Endothelial cell of umbilical vein (primary cell): Measurements from ENCODE around the gene MEF2A. TPM values are rescaled to one million over a fixed set of nuclear protein-coding genes. Genes with fewer than 3 reads are reported as not detected.

Experiments used
- BruUV-seq: library from RNA; stranded (reverse); fragments of 400-500 nt; replicated peaks from 2 replicates; lab custom pipeline; 2021; lab: Mats Ljungman, UMichigan
- CTCF ChIA-PET: fragments of 300-600, 350-600 bp; sonication (Branson Sonifier 250); formaldehyde crosslinking; loops from one replicate; lab custom pipeline; 2021; ENCODE audit warnings: antibody characterized with exemption, inconsistent platforms; lab: Charles Lee
- POLR2A ChIA-PET: fragments of 300-600, 350-600 bp; sonication (Branson Sonifier 250); formaldehyde crosslinking; loops from one replicate; lab custom pipeline; 2021; ENCODE audit warnings: antibody characterized with exemption, inconsistent platforms; lab: Charles Lee
- DNase-seq: peaks from one replicate; pipeline ENCODE4 v3.0.0-alpha.2; 2011; ENCODE audit warnings: low read depth, low spot score
- FAIRE-seq: peaks from 2 replicates; lab custom pipeline; 2011; peaks lifted over from hg19 to GRCh38; lab: Jason Lieb, UNC
- H2AFZ ChIP-seq: 2 replicates; pipeline ENCODE4 v1.6.0; 2012; ENCODE audit warnings: low read depth, low read length, control low read depth, inconsistent platforms
- H3K27ac ChIP-seq: 2 replicates; pipeline ENCODE4 v1.5.1; 2011; ENCODE audit warnings: low read depth, mild to moderate bottlenecking, control low read depth, low read length, moderate library complexity; ENCODE audit not compliant: insufficient read depth
- H3K27me3 ChIP-seq, 2 experiments: 2 replicates each; pipeline versions ENCODE4 v1.6.0 to v1.6.1; 2011; ENCODE audit warnings: low read length in 2 of 2, mixed read lengths in 1 of 2; ENCODE audit not compliant: control insufficient read depth in 2 of 2, insufficient read depth in 2 of 2
- H3K36me3 ChIP-seq, 2 experiments: 2 replicates in 1 of 2; 3 replicates in 1 of 2; pipeline ENCODE4 v1.5.1; 2011; ENCODE audit warnings: low read length in 2 of 2, mild to moderate bottlenecking in 1 of 2, moderate library complexity in 1 of 2; ENCODE audit not compliant: control insufficient read depth in 2 of 2, insufficient read depth in 2 of 2; ENCODE audit errors: extremely low read depth in 1 of 2
- H3K4me1 ChIP-seq: 3 replicates; pipeline ENCODE4 v1.5.1; 2011; ENCODE audit warnings: mild to moderate bottlenecking, low read length; ENCODE audit not compliant: control insufficient read depth, insufficient read depth; ENCODE audit errors: extremely low read depth
- H3K4me2 ChIP-seq: 2 replicates; pipeline ENCODE4 v1.6.1; 2011; ENCODE audit warnings: low read length, control low read depth, mixed read lengths; ENCODE audit not compliant: insufficient read depth
- H3K4me3 ChIP-seq, 3 experiments: fragments of 200-600 bp in 1 of 3; sonication (generic), shearing (Covaris generic) in 1 of 3; replicated peaks in 1 of 3; 2 replicates each; pipeline ENCODE4 v1.5.1; 2011 to 2016; ENCODE audit warnings: control low read depth in 3 of 3, low read length in 3 of 3, mild to moderate bottlenecking in 2 of 3, inconsistent platforms in 1 of 3, low read depth in 1 of 3, moderate library complexity in 1 of 3; ENCODE audit not compliant: insufficient read depth in 1 of 3
- H3K79me2 ChIP-seq: 2 replicates; pipeline ENCODE4 v1.6.0; 2012; ENCODE audit warnings: low read length, inconsistent platforms; ENCODE audit not compliant: control insufficient read depth, insufficient read depth
- H3K9ac ChIP-seq: replicated peaks from 2 replicates; pipeline ENCODE3; 2011; ENCODE audit warnings: low read length, control low read depth; ENCODE audit not compliant: insufficient read depth; ENCODE audit errors: extremely low read depth
- H3K9me1 ChIP-seq: replicated peaks from 3 replicates; pipeline ENCODE4 v1.6.0; 2011; ENCODE audit warnings: mild to moderate bottlenecking, low read length; ENCODE audit not compliant: control insufficient read depth, insufficient read depth; ENCODE audit errors: extremely low read depth
- H3K9me3 ChIP-seq: replicated peaks from 2 replicates; pipeline ENCODE4 v1.5.1; 2012; ENCODE audit warnings: low read length, inconsistent platforms; ENCODE audit not compliant: control insufficient read depth, insufficient read depth
- H4K20me1 ChIP-seq: replicated peaks from 2 replicates; pipeline ENCODE3; 2011; ENCODE audit warnings: mild to moderate bottlenecking, low read length; ENCODE audit not compliant: control insufficient read depth, insufficient read depth; ENCODE audit errors: extremely low read depth
- CTCF ChIP-seq, 2 donors: IDR thresholded peaks; 1 replicate in 1 of 2; 2 replicates in 1 of 2; pipeline ENCODE4 v1.5.1; 2011; ENCODE audit warnings: low read length in 2 of 2, mild to moderate bottlenecking in 2 of 2, moderate library complexity in 2 of 2, control low read depth in 1 of 2, inconsistent platforms in 1 of 2, low read depth in 1 of 2; ENCODE audit not compliant: insufficient read depth in 1 of 2; ENCODE audit errors: extremely low read depth in 1 of 2
- EZH2 ChIP-seq: IDR thresholded peaks from 2 replicates; pipeline ENCODE4 v1.6.1; 2012; ENCODE audit warnings: borderline replicate concordance, low read depth, mild to moderate bottlenecking, moderate library complexity, low read length, inconsistent platforms; ENCODE audit not compliant: severe bottlenecking
- FOS ChIP-seq: IDR thresholded peaks from 2 replicates; pipeline ENCODE4 v1.6.1; 2011; ENCODE audit warnings: mild to moderate bottlenecking, low read length, moderate library complexity, borderline replicate concordance; ENCODE audit not compliant: insufficient read depth
- GATA2 ChIP-seq: IDR thresholded peaks from 2 replicates; pipeline ENCODE4 v1.7.0; 2011; ENCODE audit warnings: low read depth, mild to moderate bottlenecking, moderate library complexity, mixed read lengths, low read length; ENCODE audit not compliant: insufficient read length, insufficient read depth
- JUN ChIP-seq: IDR thresholded peaks from 2 replicates; pipeline ENCODE4 v1.6.1; 2011; ENCODE audit warnings: borderline replicate concordance, low read depth; ENCODE audit not compliant: insufficient read length, insufficient read depth
- MYC ChIP-seq: IDR thresholded peaks from one replicate; pipeline ENCODE4 v1.6.1; 2011; ENCODE audit warnings: mild to moderate bottlenecking, low read depth, low read length
- POLR2A ChIP-seq: IDR thresholded peaks from 2 replicates; pipeline ENCODE4 v1.6.1; 2012; ENCODE audit warnings: low read depth, mild to moderate bottlenecking, control low read depth, low read length
- POLR2AphosphoS5 ChIP-seq: IDR thresholded peaks from 2 replicates; pipeline ENCODE4 v1.6.1; 2012; ENCODE audit warnings: low read depth, mild to moderate bottlenecking, control low read depth, low read length, moderate library complexity; ENCODE audit not compliant: insufficient read depth
- dilution Hi-C: fragments of 300-500 bp; cut with MboI; formaldehyde crosslinking; loops from one replicate; pipeline ENCODE4 v1.15.0; 2019; ENCODE audit warnings: low sequenced_read_pairs; ENCODE audit not compliant: extremely low pct_ligation_motif_present
- intact Hi-C: fragments of 100-400 bp; cut with micrococcal nuclease; formaldehyde crosslinking; loops from one replicate; pipeline ENCODE4 v1.10.0; 2022
- polyA plus RNA-seq, 4 experiments: library from polyadenylated mRNA; depleted of rRNA in 3 of 4; stranded (reverse) in 3 of 4; unstranded in 1 of 4; fragments of >200 nt; gene quantifications; 2 replicates each; pipeline versions ENCODE4 v1.2.1 to v1.2.3, GENCODE V29; 2011 to 2012; ENCODE audit warnings: missing spikeins in 1 of 4
- total RNA-seq: library from RNA; stranded (reverse); gene quantifications from 2 replicates; pipeline ENCODE4 v1.2.3, GENCODE V29; 2021
- TF ChIP-seq, protein P1 (sequence below): IDR thresholded peaks from 2 replicates; pipeline ENCODE4 v1.6.1; 2011; ENCODE audit not compliant: insufficient read depth, insufficient read length

The MEF2A gene
- total and polyA plus RNA-seq, 2 donors (not counting 3 experiments of a cell fraction or from before 2014, with no cell fraction given) = 38.0 to 45.3 TPM

DNA sequence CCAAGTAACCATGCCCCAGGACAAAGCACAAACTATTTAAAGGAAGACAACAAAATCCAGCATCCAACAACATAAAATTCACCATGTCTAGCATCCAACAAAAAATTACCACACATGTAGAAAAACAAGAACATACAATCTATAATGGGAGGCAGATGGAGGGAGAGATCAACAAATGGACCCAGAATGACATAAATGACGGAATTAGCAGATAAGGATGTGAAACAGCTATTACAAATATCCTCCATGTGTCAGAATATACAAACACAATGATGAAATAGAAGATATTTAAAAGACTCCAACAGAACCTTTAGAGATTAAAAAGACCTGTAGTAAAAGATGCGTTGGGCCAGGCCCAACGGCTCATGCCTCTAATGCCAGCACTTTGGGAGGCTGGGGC lies 156.6 kb downstream of the MEF2A start:
- Histone ChIP-seq H3K9ac (no peak overlapping the region), H3K4me3 (no peak overlapping the region), H4K20me1 (no peaks in the 10 kb centered on the region), H3K79me2 (no peaks in the 10 kb centered on the region), H3K9me1 (no peaks in the 10 kb centered on the region), H3K4me2 (no peak overlapping the region), H3K27ac (no peak overlapping the region), H3K36me3 (no peaks in the 10 kb centered on the region), H3K27me3 (no peaks in the 10 kb centered on the region), H3K4me1 (no peaks in the 10 kb centered on the region), H3K9me3 (no peaks in the 10 kb centered on the region), H2AFZ (no peak overlapping the region)
- intact Hi-C loops = no loop called here
- DNase-seq (no peak), FAIRE-seq (no peak)
- POLR2A ChIA-PET = no interaction called here
- dilution Hi-C loops = loop anchor here (25.0 kb wide), 1 partner anchor 435 kb away; no protein-coding TSS in a partner anchor
- TF ChIP-seq GATA2 (no peak), POLR2A (no peak), CTCF (IDR thresholded peaks at IDR 0.05; ENCODE audit: extremely low read depth in 1 of 2, insufficient read depth in 1 of 2, low read depth in 1 of 2, low read length in 2 of 2) (no peak), EZH2 (no peak), JUN (no peak), POLR2AphosphoS5 (no peak), FOS (no peak), MYC (no peak)
- TF ChIP-seq, protein P1, sequence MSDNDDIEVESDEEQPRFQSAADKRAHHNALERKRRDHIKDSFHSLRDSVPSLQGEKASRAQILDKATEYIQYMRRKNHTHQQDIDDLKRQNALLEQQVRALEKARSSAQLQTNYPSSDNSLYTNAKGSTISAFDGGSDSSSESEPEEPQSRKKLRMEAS = no peak
- BruUV-seq = no TSS peak
- CTCF ChIA-PET = interaction anchor here (1.1 to 1.5 kb wide), 3 partner anchors 18 to 450 kb away, joined by 4 to 7 read pairs (median 5); no protein-coding TSS in a partner anchor
